Activated CD4-positive, alpha-beta memory T cell treated with anti-CD3 and anti-CD28 coated beads, Interleukin-2, amount 10 ng/mL, durations not matched to agents 7 days and 5 days (primary cell): Measurements from ENCODE around the gene KCNQ1OT1. TPM values are rescaled to one million over a fixed set of nuclear protein-coding genes. Genes with fewer than 3 reads are reported as not detected.

ENCODE experiments used
- CTCF ChIA-PET: fragments of 350-600 bp; sonication (Branson Sonifier 250); formaldehyde crosslinking; loops from one replicate; lab custom pipeline; 2021; ENCODE audit warnings: antibody characterized with exemption, inconsistent platforms; lab: Charles Lee
- POLR2A ChIA-PET: fragments of 350-600 bp; sonication (Branson Sonifier 250); formaldehyde crosslinking; loops from one replicate; lab custom pipeline; 2021; ENCODE audit warnings: antibody characterized with exemption; lab: Charles Lee
- DNase-seq: peaks from one replicate; pipeline ENCODE4 v3.0.0-alpha.2; 2020
- H3K27ac Mint-ChIP-seq: one replicate; pipeline ENCODE4 v1.8.0; 2021; ENCODE audit warnings: mild to moderate bottlenecking, mixed read lengths
- H3K27me3 Mint-ChIP-seq: one replicate; pipeline ENCODE4 v1.8.0; 2021; ENCODE audit warnings: mixed read lengths
- H3K36me3 Mint-ChIP-seq: one replicate; pipeline ENCODE4 v1.8.0; 2021; ENCODE audit warnings: low read depth, mixed read lengths
- H3K4me1 Mint-ChIP-seq: one replicate; pipeline ENCODE4 v1.8.0; 2021; ENCODE audit warnings: mixed read lengths
- H3K4me3 Mint-ChIP-seq: one replicate; pipeline ENCODE4 v1.8.0; 2021; ENCODE audit warnings: mild to moderate bottlenecking, mixed read lengths
- H3K9me3 Mint-ChIP-seq: one replicate; pipeline ENCODE4 v1.8.0; 2021; ENCODE audit warnings: mixed read lengths
- total RNA-seq, 2 experiments: library from RNA; stranded (reverse); gene quantifications; one replicate each; pipeline ENCODE4 v1.2.3, GENCODE V29; 2021

Gene KCNQ1OT1
- total RNA-seq, 2 experiments from 2014 or later = 0.25 to 0.28 TPM

DNA sequence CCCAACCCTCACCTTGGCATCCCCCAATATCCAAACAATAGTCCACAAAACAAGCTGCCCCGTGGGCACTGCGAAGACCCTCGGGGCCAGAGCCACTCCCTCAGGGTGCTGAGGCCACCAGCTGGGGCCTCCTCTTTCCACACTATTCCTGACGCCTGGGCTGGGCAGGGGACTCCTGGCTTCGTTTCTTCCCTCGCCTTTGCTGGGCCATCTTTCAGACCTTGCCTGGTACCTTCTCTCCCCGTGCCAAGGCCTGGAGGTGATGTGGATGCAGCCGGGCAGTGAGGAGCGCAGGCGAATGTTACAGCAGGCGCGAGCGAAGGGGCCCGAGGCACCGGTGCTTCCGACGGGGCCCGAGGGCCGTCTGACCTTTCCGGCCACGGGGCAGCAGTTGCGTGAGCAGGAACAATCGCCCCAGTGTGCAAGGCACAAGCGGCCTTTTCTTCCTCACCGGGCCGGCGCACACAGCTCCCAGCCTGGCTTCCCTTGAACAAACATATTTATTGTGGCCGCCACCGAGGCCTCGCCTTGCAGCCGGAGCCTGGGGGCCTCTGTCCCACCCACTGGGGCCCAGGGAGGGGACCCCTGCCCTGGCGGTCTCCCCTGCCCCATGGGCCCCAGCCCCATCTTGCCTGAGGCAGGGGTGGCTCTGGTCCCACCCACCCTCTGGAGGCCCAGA lies 32.6 kb upstream of the KCNQ1OT1 start:
- no peak for DNase-seq
- ChIA-PET POLR2A (no interaction called here), CTCF (no interaction called here)
- no peaks in the 10 kb centered on the region for H3K36me3 Mint-ChIP-seq
- H3K4me1 Mint-ChIP-seq = no peaks in the 10 kb centered on the region
- no peak overlapping the region for H3K27ac Mint-ChIP-seq
- H3K4me3 Mint-ChIP-seq = no peak overlapping the region
- H3K27me3 Mint-ChIP-seq = no peaks in the 10 kb centered on the region
- H3K9me3 Mint-ChIP-seq = no peaks in the 10 kb centered on the region

DNA sequence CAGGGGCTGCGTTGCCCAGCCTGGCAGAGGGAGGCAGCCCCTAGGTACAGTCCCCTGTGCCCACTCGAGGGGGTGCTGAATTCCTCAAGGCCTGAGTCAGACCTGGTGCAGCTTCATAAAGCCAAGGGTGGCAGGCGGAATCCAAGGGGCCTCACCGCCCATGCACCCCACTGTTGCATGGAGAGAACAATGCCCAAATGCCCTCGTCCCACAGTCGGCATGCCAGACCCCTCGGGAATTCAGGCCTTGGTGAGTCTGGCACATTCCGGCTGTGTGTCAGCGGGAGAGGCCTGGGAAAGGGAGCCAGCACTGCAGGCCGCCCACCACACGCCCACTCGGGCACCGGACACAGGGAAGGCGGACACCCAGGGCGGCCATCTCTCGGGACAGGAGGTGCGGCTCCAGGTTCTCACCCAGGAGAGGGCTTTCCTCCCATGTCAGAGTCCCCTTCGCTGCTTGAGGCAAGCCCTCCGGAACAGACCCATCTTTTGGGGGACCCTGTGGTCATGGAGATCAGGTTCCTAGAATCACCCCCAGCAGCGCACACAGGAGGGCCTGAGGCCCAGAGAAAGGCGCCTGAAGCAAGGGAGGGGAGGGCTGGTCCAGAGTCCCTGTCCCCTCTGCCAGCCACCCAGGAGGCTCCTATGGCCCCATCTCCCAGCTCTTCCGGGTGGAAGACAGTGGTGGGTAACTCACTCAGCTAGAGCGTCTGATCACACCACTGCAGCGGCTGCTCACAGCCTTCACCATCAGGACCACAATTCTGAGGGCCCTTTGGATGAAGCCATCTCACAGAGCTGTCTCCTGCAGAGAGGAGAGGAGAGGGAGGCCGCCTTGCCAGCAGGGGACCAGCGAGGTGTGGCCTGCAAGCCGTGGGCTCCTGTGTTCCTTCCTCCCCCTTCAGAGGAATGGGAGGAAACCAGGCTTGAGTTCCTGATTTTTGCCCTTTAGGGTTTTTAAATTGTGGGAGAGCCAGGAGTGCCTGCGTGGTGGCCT lies 31.6 kb upstream of the KCNQ1OT1 start:
- CTCF ChIA-PET = no interaction called here
- Mint-ChIP-seq H3K27me3 (no peaks in the 10 kb centered on the region), H3K27ac (no peak overlapping the region), H3K9me3 (no peaks in the 10 kb centered on the region), H3K4me3 (no peak overlapping the region), H3K4me1 (no peaks in the 10 kb centered on the region), H3K36me3 (no peaks in the 10 kb centered on the region)
- DNase-seq = no peak
- POLR2A ChIA-PET = no interaction called here

- CTCF ChIA-PET = no interaction called here
- no peaks in the 10 kb centered on the region for H3K9me3 Mint-ChIP-seq
Measured at GRCh38 chr11:2730272-2731129, 30.7 kb upstream of the KCNQ1OT1 start.

DNA sequence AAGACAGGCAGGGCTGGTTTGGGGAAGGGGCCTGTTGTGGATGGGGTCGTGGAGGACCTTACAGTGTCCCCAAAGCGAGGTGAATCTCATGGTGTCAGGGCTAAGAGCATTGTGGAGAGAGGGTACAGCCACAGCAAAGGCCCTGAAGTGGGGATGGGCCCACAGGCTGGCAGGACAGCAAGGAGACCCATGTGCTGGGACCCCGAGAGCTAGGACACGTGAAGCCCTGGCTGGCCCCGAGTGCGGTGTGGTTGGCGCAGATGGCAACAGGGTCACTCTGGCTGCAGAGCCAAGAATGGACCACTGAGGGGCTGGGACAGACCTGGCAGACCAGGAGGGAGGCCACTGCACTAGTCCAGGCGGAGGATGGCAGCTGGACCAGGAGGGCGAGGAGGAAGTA lies 30.0 kb upstream of the KCNQ1OT1 start:
- POLR2A ChIA-PET = no interaction called here
- DNase-seq = no peak
- Mint-ChIP-seq H3K36me3 (no peaks in the 10 kb centered on the region), H3K4me3 (no peak overlapping the region), H3K27ac (no peak overlapping the region), H3K4me1 (no peaks in the 10 kb centered on the region), H3K27me3 (no peaks in the 10 kb centered on the region), H3K9me3 (no peaks in the 10 kb centered on the region)
- CTCF ChIA-PET = no interaction called here

More at GRCh38 chr11:2730272-2731129, 30.7 kb upstream of the KCNQ1OT1 start:
- no peak overlapping the region for H3K4me3 Mint-ChIP-seq
- H3K4me1 Mint-ChIP-seq = no peaks in the 10 kb centered on the region
- H3K27ac Mint-ChIP-seq = no peak overlapping the region
- POLR2A ChIA-PET = no interaction called here
- H3K36me3 Mint-ChIP-seq = no peaks in the 10 kb centered on the region
- no peaks in the 10 kb centered on the region for H3K27me3 Mint-ChIP-seq
- DNase-seq = no peak

DNA sequence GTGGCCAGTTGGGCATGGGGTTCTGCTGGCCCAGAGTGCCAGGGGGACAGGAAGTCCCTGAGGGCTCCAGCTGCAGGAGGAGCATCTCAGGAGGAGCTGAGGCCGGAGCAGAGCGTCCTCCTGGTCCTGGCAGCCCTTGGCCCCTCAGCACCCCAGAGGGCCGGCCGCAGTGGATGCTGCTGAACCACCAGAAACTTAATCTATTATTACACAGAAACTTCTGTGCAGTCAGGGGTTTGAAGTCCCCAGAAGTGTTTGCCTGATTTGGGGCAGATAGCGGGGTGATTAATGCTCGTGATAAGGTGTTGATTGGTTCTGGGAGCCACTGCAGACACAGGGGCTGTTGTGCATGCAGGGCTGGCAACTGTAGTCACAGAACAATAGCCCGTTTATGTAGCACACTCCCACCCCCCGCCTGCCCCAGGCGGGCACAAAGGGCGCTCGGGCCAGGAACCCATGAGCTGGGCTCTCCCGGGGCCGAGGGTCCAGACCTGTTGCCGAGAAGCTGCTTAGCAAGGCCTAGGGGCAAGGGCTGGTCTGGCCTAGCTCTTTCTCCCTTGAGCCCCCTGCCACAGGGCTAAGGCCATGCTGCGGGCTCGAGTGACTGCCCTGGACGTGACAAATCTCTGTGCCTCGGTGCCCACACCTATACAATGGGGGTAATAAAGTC lies 29.0 kb upstream of the KCNQ1OT1 start:
- ChIA-PET CTCF (no interaction called here), POLR2A (no interaction called here)
- no peak overlapping the region for H3K27ac Mint-ChIP-seq
- no peak overlapping the region for H3K4me3 Mint-ChIP-seq
- no peaks in the 10 kb centered on the region for H3K36me3 Mint-ChIP-seq
- no peaks in the 10 kb centered on the region for H3K27me3 Mint-ChIP-seq
- no peaks in the 10 kb centered on the region for H3K9me3 Mint-ChIP-seq
- H3K4me1 Mint-ChIP-seq = no peaks in the 10 kb centered on the region
- DNase-seq = no peak

DNA sequence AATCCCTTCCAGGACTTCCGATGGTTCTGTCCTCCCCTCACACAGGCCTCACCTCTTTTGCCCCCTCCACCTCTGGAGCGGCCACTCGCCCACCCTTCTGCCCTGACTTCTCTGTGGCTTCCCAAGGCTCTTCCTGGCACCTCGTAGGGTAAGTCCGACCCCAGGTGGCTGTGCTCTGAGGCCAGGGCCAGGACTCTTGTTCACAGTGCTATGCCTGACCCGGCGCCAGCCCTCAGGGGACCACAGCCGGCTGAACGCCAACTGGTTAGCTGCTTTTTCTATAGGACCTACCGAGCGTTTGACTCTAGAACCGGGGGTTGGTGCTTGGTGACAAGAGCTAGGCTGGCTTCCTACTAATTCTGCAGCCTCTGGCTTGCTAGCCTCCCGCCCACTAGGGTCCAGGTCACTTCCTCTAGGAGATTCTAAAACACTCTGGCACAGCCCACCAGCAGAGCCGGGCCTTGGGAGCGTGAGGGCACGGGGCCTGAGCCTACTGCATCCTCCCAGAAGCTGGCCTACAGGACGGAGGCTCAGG lies 28.4 kb upstream of the KCNQ1OT1 start:
- Mint-ChIP-seq H3K9me3 (no peaks in the 10 kb centered on the region), H3K36me3 (no peaks in the 10 kb centered on the region), H3K27me3 (no peaks in the 10 kb centered on the region), H3K4me1 (no peaks in the 10 kb centered on the region), H3K4me3 (no peak overlapping the region), H3K27ac (no peak overlapping the region)
- ChIA-PET CTCF (no interaction called here), POLR2A (no interaction called here)
- no peak for DNase-seq

DNA sequence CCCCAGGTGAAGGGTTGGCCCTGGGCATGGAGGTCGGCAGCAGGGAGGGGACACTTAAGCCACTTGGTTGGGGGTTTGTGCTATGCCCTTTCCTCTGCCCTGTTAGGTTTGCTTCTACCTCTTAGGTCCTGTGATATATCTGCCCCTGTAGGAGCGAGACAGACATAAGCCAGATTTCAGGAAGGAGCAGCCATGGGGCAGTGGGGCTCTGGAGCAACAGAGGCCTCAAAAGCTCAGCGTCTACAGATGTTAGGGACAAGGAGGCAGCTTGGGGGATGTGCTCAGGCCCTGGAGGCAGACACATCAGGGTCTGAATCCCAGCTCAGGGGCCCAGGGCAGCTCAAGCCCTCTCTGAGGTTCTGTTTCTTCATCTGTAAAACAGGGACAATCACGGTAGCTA lies 27.2 kb upstream of the KCNQ1OT1 start:
- no peaks in the 10 kb centered on the region for H3K4me1 Mint-ChIP-seq
- H3K27me3 Mint-ChIP-seq = no peaks in the 10 kb centered on the region
- no peak for DNase-seq
- no peak overlapping the region for H3K4me3 Mint-ChIP-seq
- ChIA-PET POLR2A (no interaction called here), CTCF (no interaction called here)
- no peaks in the 10 kb centered on the region for H3K9me3 Mint-ChIP-seq
- H3K27ac Mint-ChIP-seq = no peak overlapping the region
- H3K36me3 Mint-ChIP-seq = no peaks in the 10 kb centered on the region

DNA sequence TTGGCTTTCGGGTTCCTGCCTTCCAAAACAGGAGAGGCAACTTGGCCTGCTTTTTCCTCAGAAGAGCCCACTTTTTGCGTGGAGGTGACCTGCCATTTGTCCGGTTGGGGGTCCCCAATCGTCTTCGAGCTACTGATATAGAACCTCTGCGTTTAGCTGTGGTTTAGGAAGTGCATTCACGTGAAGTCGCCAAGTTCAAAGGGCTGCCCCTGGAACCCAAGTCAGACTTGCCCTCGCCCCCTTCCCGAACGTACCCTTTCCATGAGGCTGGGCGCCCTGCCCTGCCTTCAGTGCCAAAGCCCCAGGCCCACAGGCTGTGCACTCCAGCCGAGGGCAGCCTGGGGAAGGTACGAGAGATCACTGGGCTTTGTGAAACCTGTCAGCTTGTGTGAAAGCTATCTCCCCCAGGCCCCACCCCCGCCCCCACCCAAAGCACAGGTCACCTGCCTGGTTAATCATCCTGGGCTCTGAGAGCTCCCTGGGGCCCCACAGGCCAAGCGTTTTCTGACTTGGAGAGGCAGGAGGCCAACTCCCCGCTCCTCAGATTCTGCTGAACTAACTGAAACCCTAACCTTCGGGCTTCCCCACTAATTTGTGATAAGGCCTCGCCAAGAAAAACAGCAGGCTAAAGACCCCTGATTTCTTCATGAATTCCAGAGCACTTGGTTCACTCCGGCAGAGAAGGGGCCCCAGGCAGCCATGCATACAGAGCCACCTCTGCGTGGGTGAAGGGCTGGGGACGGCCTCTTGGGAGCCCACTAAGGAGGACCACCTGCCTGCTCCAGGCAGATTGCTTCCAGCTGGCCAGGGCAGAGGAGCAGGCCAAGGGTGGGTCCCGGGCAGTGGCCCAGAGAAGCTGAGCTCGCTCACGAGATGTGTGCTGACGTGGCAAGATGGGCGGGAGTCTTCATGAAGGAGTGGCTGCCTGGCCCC lies 25.8 kb upstream of the KCNQ1OT1 start:
- Mint-ChIP-seq H3K9me3 (no peaks in the 10 kb centered on the region), H3K4me3 (no peak overlapping the region), H3K27ac (no peak overlapping the region), H3K4me1 (no peaks in the 10 kb centered on the region), H3K27me3 (no peaks in the 10 kb centered on the region), H3K36me3 (no peaks in the 10 kb centered on the region)
- CTCF ChIA-PET = no interaction called here
- no peak for DNase-seq
- POLR2A ChIA-PET = no interaction called here

DNA sequence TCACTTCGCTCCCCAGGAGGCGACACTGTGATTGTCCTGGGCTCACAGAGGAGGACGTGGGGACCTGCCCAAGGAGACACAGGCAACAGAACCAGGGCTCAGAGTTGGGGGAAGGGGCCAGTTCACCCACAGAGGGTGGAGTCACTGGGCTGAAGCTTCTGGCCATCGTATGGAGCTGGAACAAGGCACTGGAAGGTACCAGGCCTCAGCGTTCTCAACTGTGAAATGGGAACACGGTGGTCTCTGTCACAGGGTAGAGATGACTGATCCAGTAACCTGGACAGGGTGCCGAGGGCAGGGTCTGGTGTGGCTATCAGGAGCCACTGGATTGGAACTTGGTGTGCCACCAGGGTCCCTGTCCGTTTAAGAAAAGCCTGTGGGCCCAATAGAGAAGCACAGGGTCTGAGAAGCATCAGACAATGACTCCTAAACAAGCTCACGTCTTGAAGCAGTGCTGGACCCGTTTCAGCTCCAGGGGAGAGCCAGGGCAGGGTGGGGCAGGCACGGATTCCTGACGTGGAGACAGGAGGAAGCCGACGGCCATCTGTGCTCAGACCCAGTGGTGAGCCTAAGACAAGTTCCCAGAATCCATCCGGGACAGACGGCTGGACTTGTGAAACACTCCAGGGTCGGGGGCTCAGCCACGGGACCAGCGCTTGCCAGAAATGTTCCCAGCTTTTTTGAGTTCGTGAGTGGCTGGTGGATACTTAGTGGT lies 25.0 kb upstream of the KCNQ1OT1 start:
- no peak for DNase-seq
- Mint-ChIP-seq H3K4me1 (no peaks in the 10 kb centered on the region), H3K27me3 (no peaks in the 10 kb centered on the region), H3K4me3 (no peak overlapping the region), H3K27ac (no peak overlapping the region), H3K9me3 (no peaks in the 10 kb centered on the region), H3K36me3 (no peaks in the 10 kb centered on the region)
- ChIA-PET POLR2A (no interaction called here), CTCF (no interaction called here)

GRCh38 chr11:2724104-2724503 lies 24.3 kb upstream of the KCNQ1OT1 start:
- ChIA-PET CTCF (no interaction called here), POLR2A (no interaction called here)
- Mint-ChIP-seq H3K36me3 (no peaks in the 10 kb centered on the region), H3K9me3 (no peaks in the 10 kb centered on the region), H3K27ac (no peak overlapping the region), H3K4me1 (no peaks in the 10 kb centered on the region), H3K27me3 (no peaks in the 10 kb centered on the region), H3K4me3 (no peak overlapping the region)
- DNase-seq = no peak

GRCh38 chr11:2722955-2723354 lies 23.2 kb upstream of the KCNQ1OT1 start:
- no peaks in the 10 kb centered on the region for H3K27me3 Mint-ChIP-seq
- CTCF ChIA-PET = no interaction called here
- DNase-seq = no peak
- no peak overlapping the region for H3K4me3 Mint-ChIP-seq
- H3K4me1 Mint-ChIP-seq = no peaks in the 10 kb centered on the region
- H3K36me3 Mint-ChIP-seq = no peaks in the 10 kb centered on the region
- H3K9me3 Mint-ChIP-seq = no peaks in the 10 kb centered on the region
- H3K27ac Mint-ChIP-seq = no peak overlapping the region
- POLR2A ChIA-PET = no interaction called here
